PC-9 (cell line): ENCODE data around the gene GNB3.

Source experiments
- EZH2 ChIP-seq: fragments of 200-600 bp; sonication (generic); IDR thresholded peaks from 2 replicates; pipeline ENCODE4 v1.8.0; 2017; ENCODE audit warnings: antibody characterized with exemption, low read depth
- TF ChIP-seq, protein P1 (sequence below): fragments of 200-600 bp; sonication (generic); conservative IDR thresholded peaks from 2 replicates; pipeline ENCODE4 v1.6.1; 2017; ENCODE audit warnings: mixed run types, antibody characterized with exemption, mild to moderate bottlenecking, moderate library complexity

DNA sequence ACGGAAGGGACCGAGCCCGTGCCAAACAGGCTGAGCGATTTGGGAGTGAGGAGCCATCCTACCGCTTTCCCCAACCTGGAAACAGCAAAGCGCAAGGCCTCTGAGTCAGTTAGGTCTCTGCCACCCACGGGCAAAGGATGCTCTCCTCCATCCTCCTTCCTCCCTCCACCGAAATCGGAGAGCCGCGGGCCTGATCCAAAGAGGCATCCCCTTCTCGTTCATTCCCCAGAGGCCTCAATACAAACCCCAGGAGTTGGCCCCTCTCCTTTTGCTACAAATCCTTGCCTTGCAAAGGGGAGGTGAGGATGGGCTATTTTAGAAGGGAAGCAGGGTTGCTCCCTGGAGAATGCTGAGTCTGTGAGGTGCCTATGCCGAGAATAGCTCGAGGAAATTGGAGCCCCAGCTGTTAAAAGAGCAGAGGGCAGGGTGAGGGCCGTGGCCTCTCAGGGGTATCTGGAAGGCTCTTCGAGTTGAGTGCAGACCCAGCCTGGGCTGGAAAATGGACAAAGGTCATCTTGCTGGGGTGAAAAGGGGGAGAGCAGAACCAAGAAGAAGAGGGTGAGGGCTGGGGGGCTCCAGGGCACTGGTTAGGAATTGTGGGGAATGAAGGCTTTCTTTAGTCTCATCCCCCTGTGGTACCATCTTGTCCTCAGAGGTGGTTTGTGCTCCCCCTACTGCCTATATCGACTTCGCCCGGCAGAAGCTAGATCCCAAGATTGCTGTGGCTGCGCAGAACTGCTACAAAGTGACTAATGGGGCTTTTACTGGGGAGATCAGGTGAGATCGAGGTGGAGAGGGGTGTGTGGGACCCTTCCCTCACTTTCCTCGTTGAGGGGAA lies 27.7 kb downstream of the GNB3 start:
- TF ChIP-seq, protein P1, sequence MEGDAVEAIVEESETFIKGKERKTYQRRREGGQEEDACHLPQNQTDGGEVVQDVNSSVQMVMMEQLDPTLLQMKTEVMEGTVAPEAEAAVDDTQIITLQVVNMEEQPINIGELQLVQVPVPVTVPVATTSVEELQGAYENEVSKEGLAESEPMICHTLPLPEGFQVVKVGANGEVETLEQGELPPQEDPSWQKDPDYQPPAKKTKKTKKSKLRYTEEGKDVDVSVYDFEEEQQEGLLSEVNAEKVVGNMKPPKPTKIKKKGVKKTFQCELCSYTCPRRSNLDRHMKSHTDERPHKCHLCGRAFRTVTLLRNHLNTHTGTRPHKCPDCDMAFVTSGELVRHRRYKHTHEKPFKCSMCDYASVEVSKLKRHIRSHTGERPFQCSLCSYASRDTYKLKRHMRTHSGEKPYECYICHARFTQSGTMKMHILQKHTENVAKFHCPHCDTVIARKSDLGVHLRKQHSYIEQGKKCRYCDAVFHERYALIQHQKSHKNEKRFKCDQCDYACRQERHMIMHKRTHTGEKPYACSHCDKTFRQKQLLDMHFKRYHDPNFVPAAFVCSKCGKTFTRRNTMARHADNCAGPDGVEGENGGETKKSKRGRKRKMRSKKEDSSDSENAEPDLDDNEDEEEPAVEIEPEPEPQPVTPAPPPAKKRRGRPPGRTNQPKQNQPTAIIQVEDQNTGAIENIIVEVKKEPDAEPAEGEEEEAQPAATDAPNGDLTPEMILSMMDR: no peak; the same call in 1 of the 2 replicates
- TF ChIP-seq EZH2: no peak
